Endodermal cell (in vitro differentiated cells): ENCODE results near the gene ROS1. TPM values are rescaled to one million over a fixed set of nuclear protein-coding genes. Genes with fewer than 3 reads are reported as not detected.

Experiments
- DNase-seq: peaks from one replicate; pipeline ENCODE4 v3.0.0-alpha.2; 2017
- H3K27ac ChIP-seq: 2 replicates; pipeline ENCODE4 v1.5.1; 2013; ENCODE audit warnings: mild to moderate bottlenecking, low read depth, low read length, moderate library complexity
- H3K27me3 ChIP-seq: 2 replicates; pipeline ENCODE4 v1.6.1; 2013; ENCODE audit warnings: mild to moderate bottlenecking, low read length, moderate library complexity; ENCODE audit not compliant: insufficient read depth, control insufficient read depth, poor library complexity, severe bottlenecking
- H3K36me3 ChIP-seq: 2 replicates; pipeline ENCODE4 v1.7.0; 2013; ENCODE audit warnings: mild to moderate bottlenecking, low read length, moderate library complexity; ENCODE audit not compliant: control insufficient read depth, insufficient read depth
- H3K4me1 ChIP-seq: one replicate; pipeline ENCODE4 v1.7.0; 2013; ENCODE audit warnings: low read length; ENCODE audit not compliant: control insufficient read depth, insufficient read depth
- H3K4me3 ChIP-seq: 2 replicates; pipeline ENCODE4 v1.5.1; 2013; ENCODE audit warnings: mild to moderate bottlenecking, low read length, moderate library complexity
- H3K9ac ChIP-seq: 2 replicates; pipeline ENCODE4 v1.6.1; 2013; ENCODE audit warnings: mild to moderate bottlenecking, low read length, moderate library complexity; ENCODE audit not compliant: poor library complexity, severe bottlenecking; ENCODE audit errors: extremely low read depth
- H3K9me3 ChIP-seq: 2 replicates; pipeline ENCODE4 v1.6.1; 2013; ENCODE audit warnings: mild to moderate bottlenecking, low read length, moderate library complexity; ENCODE audit not compliant: control insufficient read depth
- H3K27ac Mint-ChIP-seq: 2 replicates; pipeline ENCODE4 v1.8.0; 2020; ENCODE audit warnings: mixed read lengths
- H3K27me3 Mint-ChIP-seq: 2 replicates; pipeline ENCODE4 v1.8.0; 2021; ENCODE audit warnings: mild to moderate bottlenecking, mixed read lengths; ENCODE audit not compliant: insufficient read depth
- H3K36me3 Mint-ChIP-seq: 2 replicates; pipeline ENCODE4 v1.8.0; 2020; ENCODE audit warnings: low read depth, mixed read lengths
- H3K4me1 Mint-ChIP-seq: 2 replicates; pipeline ENCODE4 v1.8.0; 2020; ENCODE audit warnings: mixed read lengths
- H3K4me3 Mint-ChIP-seq: 2 replicates; pipeline ENCODE4 v1.8.0; 2020; ENCODE audit warnings: mild to moderate bottlenecking, moderate library complexity, mixed read lengths
- H3K9me3 Mint-ChIP-seq: 2 replicates; pipeline ENCODE4 v1.8.0; 2020; ENCODE audit warnings: mild to moderate bottlenecking, mixed read lengths
- CTCF ChIP-seq: fragments of 200-600 bp; sonication (generic); conservative IDR thresholded peaks from 2 replicates; pipeline ENCODE4 v1.5.0; 2021; ENCODE audit warnings: antibody characterized with exemption, mild to moderate bottlenecking
- WGBS, 2 experiments: methylation state at CpG; one replicate each; pipeline versions ENCODE4 v1.1.5 to v1.1.7; 2013; ENCODE audit warnings: missing lambda C conversion rate in 2 of 2, mixed read lengths in 1 of 2; ENCODE audit not compliant: insufficient coverage in 1 of 2, insufficient read length in 1 of 2; 5-methylcytosine and 5-hydroxymethylcytosine counted together
- total RNA-seq, 2 donors: library from RNA; stranded (reverse); fragmentation: NEBNext Ultra II Directional in 1 of 2; extraction: Animal tissue kit (Norgen Biotek cat#: 25700) in 1 of 2; gene quantifications; 2 replicates in 1 of 2; 3 replicates in 1 of 2; pipeline ENCODE4 v1.2.1, GENCODE V29; 2021

The ROS1 gene
- total RNA-seq, 2 donors from 2014 or later: not detected

- Histone ChIP-seq H3K9me3 (no peaks in the 10 kb centered on the region), H3K4me1 (no peaks in the 10 kb centered on the region), H3K36me3 (no peaks in the 10 kb centered on the region), H3K4me3 (no peak overlapping the region), H3K9ac (no peak overlapping the region), H3K27ac (no peak overlapping the region), H3K27me3 (no peaks in the 10 kb centered on the region)
- Mint-ChIP-seq H3K4me1 (no peaks in the 10 kb centered on the region), H3K27me3 (no peaks in the 10 kb centered on the region), H3K27ac (no peak overlapping the region), H3K9me3 (no peaks in the 10 kb centered on the region), H3K36me3 (no peaks in the 10 kb centered on the region), H3K4me3 (no peak overlapping the region)
- no peak for TF ChIP-seq CTCF
- DNase-seq: no peak
- WGBS, 2 experiments: no CpG with 5 or more reads among the region's 1 CpG
Observed at GRCh38 chr6:117387454-117387974, 38.2 kb downstream of the ROS1 start.

GRCh38 chr6:117384659-117385058, 41.1 kb downstream of the ROS1 start:
- H3K4me1 Mint-ChIP-seq: no peaks in the 10 kb centered on the region
- Histone ChIP-seq H3K27ac (no peak overlapping the region), H3K36me3 (no peaks in the 10 kb centered on the region), H3K9ac (no peak overlapping the region), H3K4me3 (no peak overlapping the region), H3K9me3 (no peaks in the 10 kb centered on the region), H3K4me1 (no peaks in the 10 kb centered on the region), H3K27me3 (peaks cover 10% of the 10 kb centered on the region)
- no peaks in the 10 kb centered on the region for H3K9me3 Mint-ChIP-seq
- H3K36me3 Mint-ChIP-seq: no peaks in the 10 kb centered on the region
- no peak for DNase-seq
- 80 to 95% methylated on average over 1 to 2 of the region's 2 CpGs for WGBS, 2 experiments
- no peak for TF ChIP-seq CTCF
- no peaks in the 10 kb centered on the region for H3K27me3 Mint-ChIP-seq
- H3K4me3 Mint-ChIP-seq: no peak overlapping the region
- H3K27ac Mint-ChIP-seq: no peak overlapping the region

GRCh38 chr6:117381749-117382148, 44.0 kb downstream of the ROS1 start:
- Mint-ChIP-seq H3K36me3 (no peaks in the 10 kb centered on the region), H3K9me3 (no peaks in the 10 kb centered on the region), H3K4me3 (no peak overlapping the region), H3K4me1 (no peaks in the 10 kb centered on the region), H3K27ac (no peak overlapping the region), H3K27me3 (no peaks in the 10 kb centered on the region)
- no peaks in the 10 kb centered on the region for H3K36me3 ChIP-seq
- H3K27ac ChIP-seq: no peak overlapping the region
- WGBS, 2 experiments: 43% methylated on average over 1 of the region's 2 CpGs; no CpG with 5 or more reads in 1 of the 2 experiments
- no peaks in the 10 kb centered on the region for H3K9me3 ChIP-seq
- no peaks in the 10 kb centered on the region for H3K4me1 ChIP-seq
- no peak for TF ChIP-seq CTCF
- peaks cover 10% of the 10 kb centered on the region for H3K27me3 ChIP-seq
- DNase-seq: no peak
- H3K9ac ChIP-seq: no peak overlapping the region
- H3K4me3 ChIP-seq: no peak overlapping the region
